Skeletal muscle tissue (tissue), 4 donors: ENCODE measurements around the gene FOLR2. TPM values are rescaled to one million over a fixed set of nuclear protein-coding genes. Genes with fewer than 3 reads are reported as not detected.

Source experiments
- H3K27ac ChIP-seq: one replicate; pipeline ENCODE4 v1.7.0; 2013; ENCODE audit warnings: mild to moderate bottlenecking, low read depth, low read length, inconsistent platforms
- H3K27me3 ChIP-seq, 3 donors: one replicate each; pipeline ENCODE4 v1.7.0; 2013; ENCODE audit warnings: low read length in 3 of 3; ENCODE audit not compliant: control insufficient read depth in 3 of 3, insufficient read depth in 3 of 3
- H3K36me3 ChIP-seq, 3 donors: one replicate each; pipeline ENCODE4 v1.7.0; 2013; ENCODE audit warnings: low read length in 3 of 3; ENCODE audit not compliant: control insufficient read depth in 3 of 3, insufficient read depth in 3 of 3
- H3K4me1 ChIP-seq, 3 donors: one replicate each; pipeline ENCODE4 v1.7.0; 2013; ENCODE audit warnings: low read length in 3 of 3, mild to moderate bottlenecking in 3 of 3; ENCODE audit not compliant: control insufficient read depth in 3 of 3, insufficient read depth in 3 of 3
- H3K4me3 ChIP-seq, 3 donors: one replicate each; pipeline ENCODE4 v1.7.0; 2013; ENCODE audit warnings: low read length in 3 of 3
- H3K9ac ChIP-seq, 3 donors: one replicate each; pipeline ENCODE4 v1.7.0; 2013; ENCODE audit warnings: low read length in 3 of 3, mild to moderate bottlenecking in 3 of 3, moderate library complexity in 2 of 3, low read depth in 1 of 3
- H3K9me3 ChIP-seq, 3 donors: one replicate each; pipeline ENCODE4 v1.7.0; 2013; ENCODE audit warnings: low read length in 3 of 3; ENCODE audit not compliant: control insufficient read depth in 3 of 3
- total RNA-seq: library from RNA; depleted of rRNA; stranded (reverse); fragments of >200 nt; gene quantifications from one replicate; pipeline ENCODE4 v1.2.3, GENCODE V29; 2014
- donor health status: Osteomylitis.

Gene FOLR2
- total RNA-seq, 1 donor from 2014 or later = 15.1 TPM

DNA sequence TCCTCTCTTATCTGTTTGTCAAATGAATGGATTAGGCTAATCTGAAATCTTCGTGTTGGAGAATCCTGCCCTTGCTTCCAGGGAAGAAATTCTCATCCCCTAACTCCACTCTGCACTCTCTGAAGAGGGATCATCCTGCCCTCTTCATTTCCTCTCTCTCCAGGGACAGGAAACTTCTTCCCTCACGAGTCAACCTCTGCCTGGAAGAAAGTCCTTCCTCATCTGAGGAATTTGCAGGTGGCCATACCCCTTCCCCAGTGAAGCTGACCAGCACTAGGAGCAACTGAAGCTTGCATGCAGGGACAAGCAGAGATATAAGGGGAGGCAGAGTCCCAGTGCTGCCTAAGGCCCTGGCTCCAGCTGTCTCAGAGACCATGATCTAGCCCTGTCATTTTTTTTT, 31.0 kb downstream of the FOLR2 start:
- Histone ChIP-seq H3K9ac (no peak overlapping the region), H3K9me3 (no peaks in the 10 kb centered on the region), H3K4me3 (no peak overlapping the region), H3K36me3 (no peaks in the 10 kb centered on the region), H3K27ac (no peak overlapping the region), H3K4me1 (peaks cover 0 to 2% (median 0%) of the 10 kb centered on the region in 3 donors), H3K27me3 (peaks cover 53 to 72% (median 62%) of the 10 kb centered on the region in 3 donors)

DNA sequence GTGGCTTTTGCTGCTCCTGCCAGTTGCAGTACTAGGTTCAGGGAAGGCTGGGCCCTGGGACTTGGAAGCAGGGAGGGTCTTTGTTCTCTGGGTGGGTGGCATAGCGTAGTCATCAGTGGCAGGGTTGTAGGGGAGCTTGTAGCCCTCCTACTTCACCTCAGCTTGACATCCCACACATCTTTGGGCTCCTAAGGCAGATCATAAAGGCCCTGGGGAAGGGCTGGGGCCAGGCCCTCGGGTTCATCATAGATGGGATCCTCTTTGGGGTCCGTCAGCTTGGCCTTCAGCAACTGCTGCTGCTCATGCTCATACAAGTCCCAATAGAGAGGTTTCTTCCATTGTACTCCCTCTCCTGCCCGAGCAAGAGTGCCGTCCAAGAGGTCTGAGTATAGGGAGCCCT, 33.4 kb downstream of the FOLR2 start:
- no peaks in the 10 kb centered on the region for H3K4me1 ChIP-seq
- no peak overlapping the region for H3K4me3 ChIP-seq
- H3K27ac ChIP-seq = no peak overlapping the region
- no peaks in the 10 kb centered on the region for H3K36me3 ChIP-seq
- H3K9me3 ChIP-seq = peaks cover 0 to 2% (median 0%) of the 10 kb centered on the region in 3 donors
- peaks cover 39 to 59% (median 48%) of the 10 kb centered on the region in 3 donors for H3K27me3 ChIP-seq
- no peak overlapping the region for H3K9ac ChIP-seq

DNA sequence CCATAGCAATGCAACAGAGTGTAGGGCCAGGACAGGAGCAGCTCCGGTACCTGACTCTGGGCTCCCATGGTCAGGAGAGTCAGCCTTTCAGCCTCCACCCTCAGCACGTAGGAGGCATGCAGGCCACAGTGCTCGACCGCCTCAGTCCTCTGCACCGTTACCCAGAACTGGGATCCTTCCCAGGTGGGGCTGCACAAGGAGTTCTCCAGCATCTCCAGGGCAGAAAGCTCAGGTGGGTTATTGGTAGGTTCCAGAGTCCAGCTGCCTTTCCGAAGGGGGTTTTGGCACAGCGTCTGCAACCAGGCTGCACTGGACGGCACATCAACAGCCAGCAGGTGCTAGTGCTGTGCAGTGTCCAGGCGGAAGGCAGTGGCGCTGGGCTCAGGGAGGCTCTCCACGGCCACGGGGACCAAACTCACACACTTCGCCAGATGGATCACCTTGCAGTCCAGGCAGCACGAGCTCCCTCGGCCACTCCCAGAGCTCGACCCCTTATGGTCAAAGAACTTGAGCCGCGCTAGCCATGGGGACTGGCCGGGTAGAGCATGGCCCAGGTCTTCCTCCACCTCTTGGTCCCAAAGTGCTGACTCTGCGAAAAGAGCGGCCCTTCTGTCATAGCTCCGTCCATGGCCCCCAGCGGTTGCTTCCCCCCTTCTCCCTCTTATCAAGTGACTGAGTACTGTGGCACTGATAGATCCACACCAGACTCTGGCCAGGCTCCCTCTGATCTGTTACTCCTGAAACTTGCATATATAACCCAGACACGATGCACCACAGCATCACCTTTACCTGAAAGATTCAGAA, 34.3 kb downstream of the FOLR2 start:
- peaks cover 0 to 2% (median 0%) of the 10 kb centered on the region in 3 donors for H3K9me3 ChIP-seq
- H3K4me1 ChIP-seq = no peaks in the 10 kb centered on the region
- no peak overlapping the region for H3K4me3 ChIP-seq
- H3K36me3 ChIP-seq = no peaks in the 10 kb centered on the region
- H3K27ac ChIP-seq = no peak overlapping the region
- H3K27me3 ChIP-seq = peaks cover 30 to 52% (median 38%) of the 10 kb centered on the region in 3 donors
- no peak overlapping the region for H3K9ac ChIP-seq

DNA sequence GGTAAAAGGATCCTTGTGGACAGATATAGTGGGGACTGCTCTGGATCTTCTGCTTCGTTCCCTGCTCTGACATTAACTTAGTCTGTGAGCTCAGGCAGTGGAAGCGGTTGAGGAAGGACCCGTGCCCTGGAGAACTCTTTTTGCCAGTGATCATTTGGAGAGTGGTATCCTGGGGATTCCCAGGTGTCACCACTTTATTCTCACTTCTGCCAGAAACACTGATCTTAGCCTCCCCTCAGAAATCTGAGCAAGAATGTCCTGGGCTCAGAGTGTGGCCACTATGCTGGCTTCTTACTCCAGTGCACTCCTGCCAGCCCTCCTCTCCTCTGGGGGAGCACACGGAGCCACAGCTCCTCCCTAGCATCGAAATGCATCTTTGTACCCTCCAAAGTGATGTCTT, 35.0 kb downstream of the FOLR2 start:
- no peak overlapping the region for H3K4me3 ChIP-seq
- H3K9ac ChIP-seq = no peak overlapping the region
- H3K4me1 ChIP-seq = no peaks in the 10 kb centered on the region
- H3K27ac ChIP-seq = no peak overlapping the region
- no peaks in the 10 kb centered on the region for H3K36me3 ChIP-seq
- H3K27me3 ChIP-seq = peaks cover 23 to 46% (median 31%) of the 10 kb centered on the region in 3 donors
- H3K9me3 ChIP-seq = peaks cover 0 to 2% (median 0%) of the 10 kb centered on the region in 3 donors

DNA sequence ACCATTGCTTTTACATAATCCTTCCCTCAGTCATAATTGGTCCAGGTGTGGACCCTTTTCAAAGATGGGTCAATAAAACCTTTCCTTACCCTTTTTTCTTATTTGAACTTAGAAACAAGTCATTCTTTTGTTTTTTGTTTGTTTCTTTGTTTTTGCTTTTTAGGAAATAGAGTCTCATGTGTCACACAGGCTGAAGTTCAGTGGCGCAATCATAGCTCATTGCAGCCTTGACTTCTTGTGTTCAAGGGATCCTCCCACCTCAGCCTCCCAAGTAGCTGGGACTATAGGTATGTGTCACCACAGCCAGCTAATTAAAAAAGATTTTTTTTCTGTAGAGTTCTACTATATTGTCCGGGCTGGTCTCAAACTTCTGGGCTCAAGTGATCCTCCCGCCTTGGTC, 36.8 kb downstream of the FOLR2 start:
- Histone ChIP-seq H3K36me3 (no peaks in the 10 kb centered on the region), H3K27ac (no peak overlapping the region), H3K4me1 (no peaks in the 10 kb centered on the region), H3K27me3 (peaks cover 16 to 34% (median 17%) of the 10 kb centered on the region in 3 donors), H3K4me3 (no peak overlapping the region), H3K9ac (no peak overlapping the region), H3K9me3 (peaks cover 0 to 2% (median 0%) of the 10 kb centered on the region in 3 donors)

DNA sequence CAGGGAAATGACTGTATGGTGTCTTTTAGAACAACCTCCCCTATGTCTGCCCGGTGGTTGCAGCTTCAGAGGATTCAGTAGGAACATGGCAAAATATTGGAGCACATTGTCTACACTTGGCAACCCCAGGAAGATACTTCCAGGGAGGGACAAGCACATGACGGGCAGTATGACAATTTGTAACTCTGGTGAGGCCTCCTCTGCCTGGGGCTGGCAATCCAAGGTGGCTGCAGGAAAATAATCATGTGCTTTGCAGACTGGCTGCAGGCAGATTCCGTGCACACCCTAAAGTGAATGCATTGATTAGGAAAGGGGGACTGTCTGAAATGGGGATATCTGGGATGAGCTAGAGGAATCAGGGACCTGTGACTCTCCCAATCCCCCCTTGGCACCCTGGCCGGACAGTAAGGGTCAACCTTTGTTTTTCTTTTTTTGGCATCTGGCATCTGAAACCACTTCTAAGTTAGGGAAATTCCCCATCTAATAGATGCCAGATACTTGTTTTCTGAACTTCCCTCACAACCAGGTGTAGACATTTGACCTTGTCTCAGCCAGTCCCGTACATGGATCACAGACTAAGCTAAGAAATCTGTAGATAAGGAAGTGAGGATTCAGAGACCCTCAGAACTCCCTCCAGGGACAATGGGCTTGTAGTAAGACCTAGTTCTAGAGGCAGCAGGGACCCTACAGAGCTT, 37.9 kb downstream of the FOLR2 start:
- Histone ChIP-seq H3K9ac (no peak overlapping the region), H3K4me1 (no peaks in the 10 kb centered on the region), H3K4me3 (no peak overlapping the region), H3K27me3 (peaks cover 11 to 27% (median 14%) of the 10 kb centered on the region in 3 donors), H3K27ac (no peak overlapping the region), H3K36me3 (no peaks in the 10 kb centered on the region), H3K9me3 (peaks cover 0 to 2% (median 0%) of the 10 kb centered on the region in 3 donors)

DNA sequence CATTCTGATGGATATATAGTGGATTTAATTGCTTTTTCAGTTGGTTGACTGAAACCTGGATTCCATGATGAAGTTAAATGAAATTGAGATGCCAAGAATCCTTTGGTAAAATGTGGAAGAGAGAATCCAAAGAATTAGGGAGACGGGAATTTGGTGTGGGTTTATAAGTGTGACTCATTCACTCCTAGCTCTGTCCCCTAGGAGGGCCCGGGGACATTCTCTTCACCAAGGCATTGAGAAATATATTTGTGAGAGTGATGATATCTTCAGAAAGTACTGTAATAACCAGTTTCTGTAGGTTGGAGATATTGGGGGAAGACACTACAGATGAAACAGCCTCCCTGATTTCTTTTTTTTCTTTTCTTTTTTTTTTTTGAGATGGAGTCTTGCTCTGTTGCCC, 41.0 kb downstream of the FOLR2 start:
- peaks cover 3 to 8% (median 5%) of the 10 kb centered on the region in 3 donors for H3K27me3 ChIP-seq

DNA sequence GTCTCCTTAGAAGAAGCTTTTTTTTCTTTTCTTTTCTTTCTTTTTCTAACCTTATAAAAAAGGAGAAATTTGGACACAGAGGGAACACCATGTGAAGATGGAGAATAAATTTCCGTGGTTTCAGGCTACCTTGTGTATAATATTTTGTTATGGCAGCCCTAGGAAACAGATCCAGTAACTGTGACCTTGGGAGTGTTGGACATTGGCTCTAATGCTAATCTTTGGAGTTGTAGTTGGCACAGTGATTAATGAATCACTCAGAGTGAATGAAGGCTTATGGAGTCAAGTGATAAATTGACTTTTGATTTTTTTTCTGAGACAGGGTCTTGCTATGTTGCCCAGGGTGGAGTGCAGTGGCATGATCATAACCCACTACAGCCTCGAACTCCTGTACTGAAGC, 42.9 kb downstream of the FOLR2 start:
- no peak overlapping the region for H3K4me3 ChIP-seq
- H3K27me3 ChIP-seq = peaks cover 0 to 4% (median 3%) of the 10 kb centered on the region in 3 donors
- no peaks in the 10 kb centered on the region for H3K36me3 ChIP-seq
- H3K27ac ChIP-seq = no peak overlapping the region
- H3K9me3 ChIP-seq = no peaks in the 10 kb centered on the region
- no peaks in the 10 kb centered on the region for H3K4me1 ChIP-seq
- no peak overlapping the region for H3K9ac ChIP-seq

More for the DNA sequence above, 41.0 kb downstream of the FOLR2 start:
- Histone ChIP-seq H3K9me3 (peaks cover 0 to 2% (median 0%) of the 10 kb centered on the region in 3 donors), H3K36me3 (no peaks in the 10 kb centered on the region), H3K4me1 (no peaks in the 10 kb centered on the region), H3K27ac (no peak overlapping the region), H3K4me3 (no peak overlapping the region), H3K9ac (no peak overlapping the region)

DNA sequence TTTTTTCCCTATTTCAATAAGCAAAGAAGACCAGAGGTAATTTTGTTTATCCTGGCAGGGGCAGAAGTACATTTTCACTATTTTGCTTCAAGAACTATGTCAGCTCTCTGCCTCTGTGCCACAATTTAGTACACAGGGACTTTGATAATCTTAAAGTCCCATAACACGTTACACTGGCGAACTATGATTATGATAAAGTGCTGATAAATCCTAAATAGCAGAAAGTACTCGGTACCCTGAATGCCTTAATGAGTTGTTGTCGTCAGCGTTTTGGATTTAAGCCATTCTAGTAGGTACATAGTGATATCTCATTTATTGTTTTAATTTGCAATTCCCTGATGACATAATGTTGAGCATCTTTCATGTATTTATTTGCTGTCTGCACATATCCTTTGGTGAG, 44.0 kb downstream of the FOLR2 start:
- H3K27ac ChIP-seq = no peak overlapping the region
- no peaks in the 10 kb centered on the region for H3K9me3 ChIP-seq
- H3K27me3 ChIP-seq = peaks cover 0 to 4% (median 0%) of the 10 kb centered on the region in 3 donors
- no peak overlapping the region for H3K9ac ChIP-seq
- H3K4me3 ChIP-seq = no peak overlapping the region
- no peaks in the 10 kb centered on the region for H3K36me3 ChIP-seq
- no peaks in the 10 kb centered on the region for H3K4me1 ChIP-seq

DNA sequence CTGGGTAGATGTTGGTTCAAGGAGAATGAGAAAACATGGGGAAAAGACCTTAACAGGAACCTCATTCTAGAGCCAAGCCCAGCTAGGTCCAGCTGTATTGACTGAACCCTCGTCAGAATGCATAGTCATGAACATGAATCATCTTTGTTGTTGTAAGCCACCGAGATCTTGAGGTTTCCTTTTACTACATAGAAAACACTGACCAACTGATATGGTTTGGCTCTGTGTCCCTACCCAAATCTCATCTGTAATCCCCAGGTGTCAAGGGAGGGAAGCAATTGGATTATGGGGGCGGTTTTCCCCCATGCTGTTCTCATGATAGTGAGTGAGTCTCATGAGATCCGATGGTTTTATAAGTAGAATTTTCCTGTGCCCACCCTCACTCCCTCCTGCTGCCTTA, 46.8 kb downstream of the FOLR2 start:
- Histone ChIP-seq H3K9me3 (no peaks in the 10 kb centered on the region), H3K27ac (no peak overlapping the region), H3K4me1 (no peaks in the 10 kb centered on the region), H3K36me3 (no peaks in the 10 kb centered on the region), H3K9ac (no peak overlapping the region), H3K27me3 (peaks cover 0 to 4% (median 0%) of the 10 kb centered on the region in 3 donors), H3K4me3 (no peak overlapping the region)
